Endothelial cell of umbilical vein (primary cell): Measurements from ENCODE around the gene ESYT2. TPM values are rescaled to one million over a fixed set of nuclear protein-coding genes. Genes with fewer than 3 reads are reported as not detected.

Experiments
- BruUV-seq: library from RNA; stranded (reverse); fragments of 400-500 nt; replicated peaks from 2 replicates; lab custom pipeline; 2021; lab: Mats Ljungman, UMichigan
- CTCF ChIA-PET: fragments of 300-600, 350-600 bp; sonication (Branson Sonifier 250); formaldehyde crosslinking; loops from one replicate; lab custom pipeline; 2021; ENCODE audit warnings: antibody characterized with exemption, inconsistent platforms; lab: Charles Lee
- POLR2A ChIA-PET: fragments of 300-600, 350-600 bp; sonication (Branson Sonifier 250); formaldehyde crosslinking; loops from one replicate; lab custom pipeline; 2021; ENCODE audit warnings: antibody characterized with exemption, inconsistent platforms; lab: Charles Lee
- DNase-seq: peaks from one replicate; pipeline ENCODE4 v3.0.0-alpha.2; 2011; ENCODE audit warnings: low read depth, low spot score
- FAIRE-seq: peaks from 2 replicates; lab custom pipeline; 2011; peaks lifted over from hg19 to GRCh38; lab: Jason Lieb, UNC
- H2AFZ ChIP-seq: 2 replicates; pipeline ENCODE4 v1.6.0; 2012; ENCODE audit warnings: low read depth, low read length, control low read depth, inconsistent platforms
- H3K27ac ChIP-seq: 2 replicates; pipeline ENCODE4 v1.5.1; 2011; ENCODE audit warnings: low read depth, mild to moderate bottlenecking, control low read depth, low read length, moderate library complexity; ENCODE audit not compliant: insufficient read depth
- H3K27me3 ChIP-seq, 2 experiments: 2 replicates each; pipeline versions ENCODE4 v1.6.0 to v1.6.1; 2011; ENCODE audit warnings: low read length in 2 of 2, mixed read lengths in 1 of 2; ENCODE audit not compliant: control insufficient read depth in 2 of 2, insufficient read depth in 2 of 2
- H3K36me3 ChIP-seq, 2 experiments: 2 replicates in 1 of 2; 3 replicates in 1 of 2; pipeline ENCODE4 v1.5.1; 2011; ENCODE audit warnings: low read length in 2 of 2, mild to moderate bottlenecking in 1 of 2, moderate library complexity in 1 of 2; ENCODE audit not compliant: control insufficient read depth in 2 of 2, insufficient read depth in 2 of 2; ENCODE audit errors: extremely low read depth in 1 of 2
- H3K4me1 ChIP-seq: 3 replicates; pipeline ENCODE4 v1.5.1; 2011; ENCODE audit warnings: mild to moderate bottlenecking, low read length; ENCODE audit not compliant: control insufficient read depth, insufficient read depth; ENCODE audit errors: extremely low read depth
- H3K4me2 ChIP-seq: 2 replicates; pipeline ENCODE4 v1.6.1; 2011; ENCODE audit warnings: low read length, control low read depth, mixed read lengths; ENCODE audit not compliant: insufficient read depth
- H3K4me3 ChIP-seq, 3 experiments: fragments of 200-600 bp in 1 of 3; sonication (generic), shearing (Covaris generic) in 1 of 3; replicated peaks in 1 of 3; 2 replicates each; pipeline ENCODE4 v1.5.1; 2011 to 2016; ENCODE audit warnings: control low read depth in 3 of 3, low read length in 3 of 3, mild to moderate bottlenecking in 2 of 3, inconsistent platforms in 1 of 3, low read depth in 1 of 3, moderate library complexity in 1 of 3; ENCODE audit not compliant: insufficient read depth in 1 of 3
- H3K79me2 ChIP-seq: 2 replicates; pipeline ENCODE4 v1.6.0; 2012; ENCODE audit warnings: low read length, inconsistent platforms; ENCODE audit not compliant: control insufficient read depth, insufficient read depth
- H3K9ac ChIP-seq: replicated peaks from 2 replicates; pipeline ENCODE3; 2011; ENCODE audit warnings: low read length, control low read depth; ENCODE audit not compliant: insufficient read depth; ENCODE audit errors: extremely low read depth
- H3K9me1 ChIP-seq: replicated peaks from 3 replicates; pipeline ENCODE4 v1.6.0; 2011; ENCODE audit warnings: mild to moderate bottlenecking, low read length; ENCODE audit not compliant: control insufficient read depth, insufficient read depth; ENCODE audit errors: extremely low read depth
- H3K9me3 ChIP-seq: replicated peaks from 2 replicates; pipeline ENCODE4 v1.5.1; 2012; ENCODE audit warnings: low read length, inconsistent platforms; ENCODE audit not compliant: control insufficient read depth, insufficient read depth
- H4K20me1 ChIP-seq: replicated peaks from 2 replicates; pipeline ENCODE3; 2011; ENCODE audit warnings: mild to moderate bottlenecking, low read length; ENCODE audit not compliant: control insufficient read depth, insufficient read depth; ENCODE audit errors: extremely low read depth
- EZH2 ChIP-seq: IDR thresholded peaks from 2 replicates; pipeline ENCODE4 v1.6.1; 2012; ENCODE audit warnings: borderline replicate concordance, low read depth, mild to moderate bottlenecking, moderate library complexity, low read length, inconsistent platforms; ENCODE audit not compliant: severe bottlenecking
- FOS ChIP-seq: IDR thresholded peaks from 2 replicates; pipeline ENCODE4 v1.6.1; 2011; ENCODE audit warnings: mild to moderate bottlenecking, low read length, moderate library complexity, borderline replicate concordance; ENCODE audit not compliant: insufficient read depth
- GATA2 ChIP-seq: IDR thresholded peaks from 2 replicates; pipeline ENCODE4 v1.7.0; 2011; ENCODE audit warnings: low read depth, mild to moderate bottlenecking, moderate library complexity, mixed read lengths, low read length; ENCODE audit not compliant: insufficient read length, insufficient read depth
- JUN ChIP-seq: IDR thresholded peaks from 2 replicates; pipeline ENCODE4 v1.6.1; 2011; ENCODE audit warnings: borderline replicate concordance, low read depth; ENCODE audit not compliant: insufficient read length, insufficient read depth
- MAX ChIP-seq: IDR thresholded peaks from 2 replicates; pipeline ENCODE4 v1.6.1; 2011; ENCODE audit not compliant: insufficient read depth, insufficient read length
- MYC ChIP-seq: IDR thresholded peaks from one replicate; pipeline ENCODE4 v1.6.1; 2011; ENCODE audit warnings: mild to moderate bottlenecking, low read depth, low read length
- POLR2A ChIP-seq: IDR thresholded peaks from 2 replicates; pipeline ENCODE4 v1.6.1; 2012; ENCODE audit warnings: low read depth, mild to moderate bottlenecking, control low read depth, low read length
- POLR2AphosphoS5 ChIP-seq: IDR thresholded peaks from 2 replicates; pipeline ENCODE4 v1.6.1; 2012; ENCODE audit warnings: low read depth, mild to moderate bottlenecking, control low read depth, low read length, moderate library complexity; ENCODE audit not compliant: insufficient read depth
- dilution Hi-C: fragments of 300-500 bp; cut with MboI; formaldehyde crosslinking; loops from one replicate; pipeline ENCODE4 v1.15.0; 2019; ENCODE audit warnings: low sequenced_read_pairs; ENCODE audit not compliant: extremely low pct_ligation_motif_present
- intact Hi-C: fragments of 100-400 bp; cut with micrococcal nuclease; formaldehyde crosslinking; loops from one replicate; pipeline ENCODE4 v1.10.0; 2022
- polyA plus RNA-seq, 4 experiments: library from polyadenylated mRNA; depleted of rRNA in 3 of 4; stranded (reverse) in 3 of 4; unstranded in 1 of 4; fragments of >200 nt; gene quantifications; 2 replicates each; pipeline versions ENCODE4 v1.2.1 to v1.2.3, GENCODE V29; 2011 to 2012; ENCODE audit warnings: missing spikeins in 1 of 4
- total RNA-seq: library from RNA; stranded (reverse); gene quantifications from 2 replicates; pipeline ENCODE4 v1.2.3, GENCODE V29; 2021
- TF ChIP-seq, protein P1 (sequence below), 2 donors: IDR thresholded peaks; 1 replicate in 1 of 2; 2 replicates in 1 of 2; pipeline ENCODE4 v1.5.1; 2011; ENCODE audit warnings: low read length in 2 of 2, mild to moderate bottlenecking in 2 of 2, moderate library complexity in 2 of 2, control low read depth in 1 of 2, inconsistent platforms in 1 of 2, low read depth in 1 of 2; ENCODE audit not compliant: insufficient read depth in 1 of 2; ENCODE audit errors: extremely low read depth in 1 of 2

The ESYT2 gene
- total and polyA plus RNA-seq, 2 donors (not counting 3 experiments of a cell fraction or from before 2014, with no cell fraction given): 18.8 to 46.6 TPM

DNA sequence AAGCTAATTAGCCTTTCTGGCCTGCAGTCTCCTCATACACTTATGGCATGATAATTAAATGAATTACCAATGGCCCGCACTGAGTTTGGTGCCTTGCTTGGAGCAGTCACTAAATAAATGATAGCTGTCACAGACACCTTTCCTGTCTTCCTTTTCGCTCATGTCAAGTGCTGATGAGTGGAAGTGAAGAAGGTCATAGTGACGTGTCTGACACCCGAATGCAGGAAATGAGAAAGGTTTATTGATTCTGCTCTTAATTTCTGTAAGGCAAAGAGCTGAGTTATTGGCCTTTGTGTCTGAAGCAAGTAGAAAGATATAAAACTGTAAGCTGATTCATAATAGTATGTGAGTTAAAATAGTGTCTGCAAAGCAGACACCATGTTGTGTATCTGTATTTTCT lies 13.2 kb upstream of the ESYT2 start:
- dilution Hi-C loops: no loop called here
- POLR2A ChIA-PET: no interaction called here
- H3K4me1 ChIP-seq: no peaks in the 10 kb centered on the region
- no peak overlapping the region for H3K27ac ChIP-seq
- CTCF ChIA-PET: interaction anchor here (0.9 to 2.6 kb wide), 2 partner anchors 10 to 135 kb away, joined by 3 to 5 read pairs; no protein-coding TSS in a partner anchor
- H3K9me1 ChIP-seq: no peaks in the 10 kb centered on the region
- no peak overlapping the region for H2AFZ ChIP-seq
- no peak for TF ChIP-seq EZH2
- TF ChIP-seq MYC: no peak
- TF ChIP-seq, protein P1, sequence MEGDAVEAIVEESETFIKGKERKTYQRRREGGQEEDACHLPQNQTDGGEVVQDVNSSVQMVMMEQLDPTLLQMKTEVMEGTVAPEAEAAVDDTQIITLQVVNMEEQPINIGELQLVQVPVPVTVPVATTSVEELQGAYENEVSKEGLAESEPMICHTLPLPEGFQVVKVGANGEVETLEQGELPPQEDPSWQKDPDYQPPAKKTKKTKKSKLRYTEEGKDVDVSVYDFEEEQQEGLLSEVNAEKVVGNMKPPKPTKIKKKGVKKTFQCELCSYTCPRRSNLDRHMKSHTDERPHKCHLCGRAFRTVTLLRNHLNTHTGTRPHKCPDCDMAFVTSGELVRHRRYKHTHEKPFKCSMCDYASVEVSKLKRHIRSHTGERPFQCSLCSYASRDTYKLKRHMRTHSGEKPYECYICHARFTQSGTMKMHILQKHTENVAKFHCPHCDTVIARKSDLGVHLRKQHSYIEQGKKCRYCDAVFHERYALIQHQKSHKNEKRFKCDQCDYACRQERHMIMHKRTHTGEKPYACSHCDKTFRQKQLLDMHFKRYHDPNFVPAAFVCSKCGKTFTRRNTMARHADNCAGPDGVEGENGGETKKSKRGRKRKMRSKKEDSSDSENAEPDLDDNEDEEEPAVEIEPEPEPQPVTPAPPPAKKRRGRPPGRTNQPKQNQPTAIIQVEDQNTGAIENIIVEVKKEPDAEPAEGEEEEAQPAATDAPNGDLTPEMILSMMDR (IDR thresholded peaks at IDR 0.05; ENCODE audit: extremely low read depth in 1 of 2, insufficient read depth in 1 of 2, low read depth in 1 of 2, low read length in 2 of 2): no peak
- TF ChIP-seq POLR2AphosphoS5: no peak
- TF ChIP-seq JUN: no peak
- no peak for TF ChIP-seq GATA2
- TF ChIP-seq POLR2A: no peak
- no peak for TF ChIP-seq MAX
- no peak for TF ChIP-seq FOS
- H3K36me3 ChIP-seq: no peaks in the 10 kb centered on the region
- H3K27me3 ChIP-seq: peaks cover 2 to 6% of the 10 kb centered on the region in 2 experiments
- DNase-seq (no peak), FAIRE-seq (no peak)
- H3K79me2 ChIP-seq: no peaks in the 10 kb centered on the region
- no peaks in the 10 kb centered on the region for H3K9me3 ChIP-seq
- no peak overlapping the region for H3K9ac ChIP-seq
- no peak overlapping the region for H3K4me2 ChIP-seq
- H3K4me3 ChIP-seq: no peak overlapping the region
- no TSS peak for BruUV-seq
- H4K20me1 ChIP-seq: no peaks in the 10 kb centered on the region
- intact Hi-C loops: no loop called here
